HG03135 (cell line): ENCODE data around the gene MACROH2A1.

Source experiments
- ATAC-seq: cut with Tn5 transposase; IDR thresholded peaks from one replicate; pipeline ENCODE4 v1.9.1; 2021; ENCODE audit warnings: mild to moderate bottlenecking, moderate library complexity; ENCODE audit not compliant: unreplicated experiment

Gene MACROH2A1

DNA sequence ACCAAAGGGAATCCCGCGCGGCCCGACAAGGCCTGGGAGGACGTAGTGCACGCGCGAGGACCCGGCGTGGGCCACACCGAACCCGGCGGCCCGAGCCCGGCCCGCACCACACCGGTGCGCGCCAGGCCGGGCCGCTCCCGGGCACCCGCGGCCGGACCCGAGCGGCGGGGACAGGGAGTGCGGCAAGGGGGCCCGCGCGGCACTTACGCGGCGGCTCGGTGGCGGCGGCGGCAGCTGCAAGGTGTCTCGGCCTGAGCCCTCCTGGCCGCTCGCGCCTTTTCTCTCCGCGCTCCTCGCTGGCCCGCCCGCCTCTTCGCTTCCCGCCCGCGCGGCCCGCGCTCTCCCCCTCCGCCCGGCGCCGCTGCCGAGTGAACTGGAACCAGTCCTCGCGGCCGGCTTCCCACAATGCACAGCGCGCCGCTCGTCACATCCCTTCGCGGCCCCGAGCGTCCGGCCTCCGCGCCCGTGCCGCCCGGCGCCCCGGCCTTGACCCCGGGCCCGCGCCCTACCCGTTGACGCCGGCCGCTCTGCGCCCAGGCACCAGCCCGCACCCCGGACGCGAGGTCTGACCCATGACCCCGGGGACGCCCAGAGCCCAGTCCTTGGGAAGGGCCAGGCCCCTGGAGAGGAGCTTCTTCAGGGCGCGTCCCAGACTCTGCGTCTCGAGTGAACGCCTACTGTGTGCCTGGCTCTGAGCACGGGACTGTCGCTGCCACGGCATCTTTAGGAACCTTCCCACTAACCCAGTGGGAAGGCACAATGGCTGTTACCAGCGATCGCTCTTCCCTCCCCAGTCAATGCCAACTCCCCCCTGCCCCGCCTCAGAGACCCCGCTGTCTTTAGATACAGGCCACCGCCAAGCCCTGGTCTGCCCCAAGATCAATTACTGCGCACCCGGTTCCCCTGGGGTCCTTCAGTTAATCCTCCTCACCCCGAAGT, at the start of gene MACROH2A1:
TSS of gene MACROH2A1 (minus strand) at position 377 of the 939 bp plus-strand sequence. CDS start 10,138 bp downstream, outside the sequence.
- peak; percentile 83 for ATAC-seq

DNA sequence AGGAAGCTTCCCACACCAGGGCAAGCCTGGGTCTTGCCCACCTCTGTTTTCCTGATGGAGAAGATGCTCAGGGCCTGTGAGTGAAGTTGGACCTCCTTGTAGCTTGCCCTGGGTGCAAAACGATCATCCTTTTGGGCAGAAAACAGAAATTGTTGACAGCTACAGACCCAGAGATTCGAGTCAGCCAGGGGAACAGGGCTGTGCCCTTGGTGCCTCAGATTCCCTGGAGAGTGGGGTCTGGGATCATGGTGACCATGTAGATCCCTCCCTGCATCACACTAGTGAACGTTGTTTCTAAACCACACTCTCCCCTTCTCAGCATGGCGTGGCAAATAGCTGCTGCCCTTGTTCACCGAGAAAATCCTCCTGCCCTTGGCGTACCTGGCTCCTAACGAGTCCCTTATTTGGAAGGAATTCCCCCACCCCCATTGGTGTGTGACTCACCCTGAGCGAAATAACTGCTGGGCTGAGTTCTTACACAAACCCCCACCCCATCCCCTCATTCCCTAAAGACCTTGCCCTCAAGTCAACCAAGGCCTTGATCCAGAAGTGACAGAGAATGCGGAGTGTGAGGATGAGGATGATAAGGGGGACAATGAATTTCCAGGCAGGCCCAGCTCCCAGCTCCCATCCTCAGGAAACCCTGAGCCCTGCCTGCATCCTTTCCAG, 49.2 kb upstream of the MACROH2A1 start:
- ATAC-seq: no peak

DNA sequence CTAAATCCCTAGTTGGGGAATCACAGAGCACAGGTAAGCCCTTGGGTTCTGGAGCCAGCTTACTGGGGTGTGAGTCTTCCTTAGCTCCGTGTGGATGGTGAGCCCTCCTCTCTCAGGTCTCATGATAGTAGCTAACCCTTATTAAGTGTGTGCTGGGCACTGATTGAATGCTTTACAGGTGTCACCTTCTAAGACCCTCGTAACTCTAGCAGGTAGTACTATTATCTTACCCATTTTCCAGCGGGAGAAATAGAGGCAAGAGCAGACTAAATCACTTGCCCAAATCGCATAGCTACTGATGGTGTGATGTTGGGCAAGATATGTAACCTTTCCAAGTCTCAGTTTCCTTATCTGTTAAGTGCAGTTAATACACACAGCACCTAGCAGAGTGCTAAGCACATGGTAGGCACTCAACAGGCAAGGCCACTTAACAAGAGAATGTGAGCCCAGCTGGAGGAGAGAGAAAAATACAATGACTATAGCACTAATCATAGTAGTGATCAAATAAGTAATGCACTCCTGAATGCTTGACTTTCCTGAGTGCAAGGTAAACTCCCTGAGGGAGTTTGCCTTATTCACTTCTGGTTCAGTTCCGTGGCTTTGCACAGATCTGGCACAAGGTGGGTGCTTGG, 48.4 kb upstream of the MACROH2A1 start, which contains the start of gene DCANP1:
TSS of gene DCANP1 (minus strand) at position 51 of the 632 bp plus-strand sequence. CDS start 240 bp downstream, outside the sequence.
- ATAC-seq: no peak

DNA sequence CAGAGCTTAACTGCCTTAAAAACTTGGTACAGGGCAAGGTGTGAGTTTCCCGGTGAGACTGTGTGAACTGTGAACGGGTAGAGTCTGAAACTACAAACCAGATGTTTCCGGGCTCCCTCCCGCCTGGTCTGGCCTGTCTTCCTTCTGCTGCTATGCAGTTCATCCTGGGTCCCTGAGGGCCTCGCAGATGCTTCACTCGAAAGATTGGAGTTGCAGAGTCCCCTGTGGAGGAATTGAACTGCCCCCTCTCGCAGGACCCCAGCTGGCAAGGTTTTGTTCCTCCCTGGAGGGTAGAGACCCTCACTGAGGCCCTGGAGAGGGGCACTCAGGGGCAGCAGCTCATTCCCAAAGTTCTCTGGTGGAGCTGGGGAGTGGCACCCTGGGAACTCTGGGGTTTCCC, 47.6 kb upstream of the MACROH2A1 start:
- ATAC-seq: no peak

DNA sequence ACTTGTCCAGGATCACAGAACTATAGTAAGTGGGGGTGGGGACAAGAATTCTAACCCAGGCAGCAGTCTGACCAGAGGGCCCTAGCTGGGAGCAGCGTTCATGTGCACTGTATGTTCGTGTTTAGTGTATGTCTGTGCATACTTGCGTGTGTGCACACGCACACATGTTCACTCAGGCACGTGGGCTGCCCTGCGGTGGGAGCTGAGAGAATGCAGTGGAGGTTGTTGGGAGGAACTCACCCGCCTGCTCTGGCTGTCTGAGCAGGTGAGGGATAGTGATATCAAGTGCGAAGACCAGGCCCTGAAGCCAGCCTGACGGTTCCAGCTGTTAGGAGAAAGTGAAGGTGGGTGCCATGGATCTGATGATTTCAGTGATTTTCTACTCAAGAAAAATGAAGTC, 47.2 kb upstream of the MACROH2A1 start:
- ATAC-seq: no peak

DNA sequence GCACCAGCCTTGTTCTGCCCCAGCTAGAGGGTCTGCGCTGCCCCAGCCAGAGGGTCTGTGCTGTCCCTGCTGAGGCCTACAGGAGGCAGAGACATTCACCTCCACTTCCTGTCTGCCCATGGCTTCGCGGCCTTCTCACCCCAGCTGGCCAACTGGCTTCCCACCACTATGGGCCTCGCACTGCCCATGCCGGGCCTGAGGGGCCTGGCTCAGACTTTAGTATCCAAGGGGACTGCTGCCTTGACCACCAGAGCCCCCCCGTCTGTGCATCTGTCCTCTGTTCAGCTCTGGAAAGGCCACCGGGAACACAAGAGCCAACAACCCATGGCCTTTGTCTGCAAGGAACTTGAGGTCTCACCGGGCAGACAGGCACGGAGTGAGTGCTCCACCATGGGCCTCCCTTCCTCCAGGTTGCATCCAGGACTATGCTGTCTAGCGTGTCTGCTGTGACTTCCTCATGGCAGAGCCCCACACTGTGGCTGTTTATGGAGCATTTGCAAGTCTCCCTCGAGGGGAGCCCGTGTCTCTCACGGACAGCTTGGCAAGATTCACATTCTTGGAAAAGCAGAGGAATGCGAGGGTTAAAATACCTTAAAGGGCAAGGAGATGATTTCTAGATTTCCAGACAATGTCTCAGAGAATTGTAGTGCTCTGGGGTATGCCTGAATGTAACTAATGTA, 46.4 kb upstream of the MACROH2A1 start:
- ATAC-seq: no peak

DNA sequence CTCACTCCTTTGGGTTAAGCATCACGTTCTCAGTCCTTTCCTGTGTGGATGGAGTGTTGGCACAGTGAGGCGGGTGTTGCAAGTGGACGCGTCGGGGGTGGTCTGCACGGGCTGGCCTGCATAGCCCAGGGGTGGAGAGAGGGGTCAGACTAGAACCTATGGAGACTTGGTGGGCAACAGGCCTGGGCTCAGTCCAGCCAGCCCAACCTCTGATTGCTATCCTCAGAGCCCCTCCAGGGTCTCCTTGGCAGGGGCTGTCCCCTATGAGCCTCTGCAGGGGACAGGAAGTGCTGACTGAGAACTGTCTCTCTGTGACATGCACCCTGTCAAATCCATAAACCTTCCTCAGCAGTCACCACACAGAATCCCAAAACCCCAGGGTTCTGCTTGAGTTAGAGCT, 45.9 kb upstream of the MACROH2A1 start:
- no peak for ATAC-seq

DNA sequence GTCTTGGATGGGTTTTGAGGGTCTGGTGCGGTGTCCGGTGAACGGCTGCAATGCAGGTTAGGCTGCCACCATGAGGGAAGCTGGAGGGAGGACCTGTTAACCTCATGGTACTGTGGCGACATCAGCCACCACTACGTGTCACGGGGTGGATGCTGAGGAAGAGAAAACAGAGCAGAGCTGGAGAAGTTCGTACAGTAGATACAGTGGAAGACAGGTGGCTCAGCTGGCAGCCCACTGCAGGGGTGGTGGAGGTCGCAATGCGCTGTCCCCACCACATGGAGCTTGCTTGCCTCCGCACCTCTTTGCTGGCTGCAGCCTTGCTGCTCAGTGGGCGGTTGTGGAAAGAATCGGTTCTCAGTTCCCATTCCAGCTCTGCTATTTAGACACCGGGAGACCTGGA, 45.3 kb upstream of the MACROH2A1 start:
- no peak for ATAC-seq

DNA sequence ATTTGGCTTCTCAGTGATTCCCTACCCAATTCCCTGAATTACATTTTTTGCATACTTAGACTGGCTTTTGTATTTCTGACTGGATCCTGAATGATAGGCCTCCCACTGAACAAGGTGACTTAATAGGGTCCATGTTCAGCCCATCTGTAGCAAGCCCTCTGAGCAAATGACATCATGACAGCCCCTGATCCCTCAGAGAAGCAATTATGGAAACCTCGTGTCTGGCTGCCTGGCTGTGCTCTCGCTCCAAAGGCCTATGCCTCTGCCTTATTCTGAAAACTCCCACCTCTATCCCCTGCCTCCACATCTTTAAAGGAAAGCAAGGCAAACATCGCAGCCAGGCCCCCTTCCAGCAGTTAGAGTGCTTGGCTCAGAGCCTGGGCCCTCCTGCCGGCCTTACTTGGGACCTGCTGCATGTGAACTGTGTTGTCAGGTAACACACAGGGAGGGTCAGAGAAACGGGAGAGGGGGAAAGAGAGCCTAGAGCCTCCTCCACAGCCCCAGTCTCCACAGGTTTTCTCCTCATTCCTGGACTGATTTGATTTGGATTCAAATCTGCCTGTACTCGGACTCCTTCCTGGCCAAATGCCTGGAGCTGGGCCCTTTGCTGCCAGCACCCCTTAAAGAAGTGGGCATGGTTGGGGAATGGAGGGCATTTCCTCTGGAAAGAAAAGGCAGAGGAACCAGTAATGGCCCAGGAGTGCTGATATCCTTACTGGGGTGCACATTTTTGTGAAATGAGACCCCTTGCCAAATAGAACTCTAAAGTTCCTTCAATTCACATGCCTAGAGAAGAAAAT, 44.3 kb upstream of the MACROH2A1 start:
- ATAC-seq: no peak

DNA sequence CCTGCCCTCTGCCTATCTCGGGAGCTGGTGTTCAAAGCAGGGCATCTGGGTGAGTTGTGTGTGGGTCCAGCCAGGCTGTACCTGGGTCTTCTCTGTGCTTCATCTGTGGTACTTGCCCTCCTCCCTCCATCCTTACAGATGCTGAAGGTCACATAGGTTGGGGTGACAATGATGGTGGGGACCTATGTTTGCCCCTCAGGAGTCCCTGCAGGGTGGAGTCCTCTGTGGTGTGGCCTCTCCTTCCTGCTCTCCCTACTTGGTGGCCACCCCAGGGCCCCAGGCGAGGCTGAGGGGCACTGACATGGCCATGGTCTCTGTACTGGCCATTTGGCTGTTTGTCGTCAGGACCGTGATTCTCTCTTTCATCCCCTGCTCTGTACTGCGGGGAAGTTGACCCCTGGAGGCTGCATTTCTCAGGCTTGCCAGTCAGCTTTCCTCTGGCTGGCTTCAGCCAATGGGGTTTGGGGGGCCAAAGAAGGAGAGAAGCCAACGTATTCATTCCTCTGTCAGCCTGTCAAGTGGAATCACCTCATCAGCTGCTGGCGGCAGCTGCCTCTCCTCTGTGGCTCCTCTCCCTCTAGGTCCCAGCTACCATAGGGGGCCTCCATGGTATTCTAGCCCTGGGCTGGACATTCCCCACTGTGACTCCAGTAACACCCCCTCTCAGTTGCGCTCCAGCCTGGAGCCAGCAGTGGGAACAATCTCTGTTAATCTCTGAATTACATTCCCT, 43.6 kb upstream of the MACROH2A1 start:
- no peak for ATAC-seq

DNA sequence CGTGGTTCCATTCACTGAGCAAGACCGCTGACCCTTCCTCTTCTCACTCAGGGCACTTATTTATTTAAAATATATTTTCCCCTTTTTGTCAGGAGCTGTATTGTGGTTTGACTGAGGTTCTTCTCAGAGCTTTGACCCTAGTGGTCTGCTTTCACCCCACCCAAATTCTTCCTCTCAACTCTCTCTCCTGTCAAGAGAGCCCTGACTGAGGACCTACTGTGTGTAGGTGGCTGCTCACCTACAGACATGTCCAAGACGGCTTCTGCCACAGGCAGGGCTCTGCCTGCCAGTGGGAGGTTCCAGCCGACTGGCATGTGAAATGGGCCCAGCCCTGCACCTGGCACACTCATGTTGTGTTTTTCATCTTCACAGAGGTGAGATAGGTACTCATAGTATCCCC, 42.9 kb upstream of the MACROH2A1 start:
- no peak for ATAC-seq

DNA sequence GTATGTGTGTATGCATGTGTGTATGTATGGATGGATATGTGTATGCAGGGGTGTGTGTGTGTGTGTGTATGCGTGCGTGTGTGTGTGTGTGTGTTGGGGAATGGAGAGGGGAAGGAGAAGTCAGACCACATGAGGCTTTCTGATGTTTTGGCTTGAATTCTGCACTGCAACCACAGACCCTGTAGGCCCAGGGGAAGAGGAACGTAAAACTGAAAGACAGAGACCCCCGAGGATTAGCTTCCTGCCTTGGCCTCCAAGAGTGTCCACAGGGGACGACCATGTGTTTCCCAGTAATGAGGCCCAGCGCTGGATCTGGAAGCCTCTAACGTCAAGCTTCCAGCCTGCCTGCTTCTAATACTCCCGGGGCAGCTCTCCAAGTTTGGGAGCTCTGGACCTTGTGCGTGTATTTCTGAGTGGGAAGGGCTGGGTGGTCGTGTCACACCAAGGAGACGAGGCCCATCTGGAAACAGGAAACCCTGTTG, 42.4 kb upstream of the MACROH2A1 start:
- no peak for ATAC-seq

DNA sequence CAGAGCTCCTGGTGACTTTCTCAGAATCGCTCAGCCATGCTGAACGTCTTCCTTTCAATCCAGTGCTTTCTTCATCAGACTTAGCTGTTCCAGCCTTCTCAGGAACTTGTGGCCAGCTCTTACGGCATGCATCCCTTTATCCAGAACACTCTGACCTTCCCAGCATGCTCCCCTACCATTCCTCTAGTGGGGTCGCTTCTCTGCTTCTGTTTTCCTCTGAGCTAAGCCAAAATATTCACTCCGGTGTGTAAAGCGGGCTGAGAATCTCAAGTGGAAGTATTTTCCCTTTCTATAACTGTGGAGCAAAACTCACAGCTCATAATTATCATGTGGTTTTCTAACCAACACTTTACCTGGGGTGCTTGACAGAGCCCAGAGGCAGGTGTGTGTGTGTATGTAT, 41.9 kb upstream of the MACROH2A1 start:
- no peak for ATAC-seq

DNA sequence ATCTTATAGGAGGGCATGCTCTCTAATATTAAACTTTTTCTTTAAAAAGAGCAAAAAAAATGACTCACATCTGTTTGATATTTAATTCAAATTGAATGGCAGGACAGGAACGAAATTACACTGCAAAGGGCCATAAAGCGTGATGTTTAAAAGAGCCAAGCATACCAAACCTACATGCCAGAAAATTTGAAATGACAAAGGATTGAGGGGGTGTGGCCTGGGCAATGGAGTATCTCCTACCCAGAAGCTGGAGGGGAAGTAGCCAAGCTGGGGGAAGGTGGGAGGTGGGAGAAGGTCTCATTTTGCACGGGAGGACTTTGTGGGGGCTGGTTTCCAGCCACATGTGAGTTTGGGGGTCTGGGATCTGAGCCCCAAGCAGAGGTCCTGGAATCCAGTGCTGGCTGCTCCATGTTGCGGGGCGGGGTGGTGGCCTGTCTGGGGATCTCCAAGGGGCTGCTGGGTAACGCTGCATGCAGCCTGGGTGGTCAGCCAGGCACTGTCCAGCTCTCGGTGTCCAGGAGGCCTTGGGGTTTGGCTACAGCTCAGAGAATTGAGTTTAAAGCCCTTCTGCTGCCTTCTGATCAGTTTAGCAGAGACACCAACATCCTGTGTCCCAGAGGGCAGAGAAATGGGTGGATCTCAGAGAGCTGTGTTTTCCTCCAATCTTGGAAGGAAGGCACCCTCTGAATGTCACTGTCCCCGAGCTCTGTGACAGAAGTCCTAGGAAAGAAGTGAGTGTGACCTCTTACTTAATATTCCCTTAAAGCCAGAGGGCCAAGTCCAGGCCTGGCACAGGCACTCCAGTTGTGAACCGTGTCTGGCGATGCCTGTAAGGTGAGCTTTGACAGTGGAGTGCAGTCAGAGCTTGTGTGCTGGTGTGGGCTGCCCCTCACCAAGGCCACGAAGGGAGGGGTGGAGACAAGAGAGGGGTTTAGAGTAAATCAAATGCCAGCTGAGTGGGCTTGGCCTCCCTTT, 40.5 kb upstream of the MACROH2A1 start:
- no peak for ATAC-seq

DNA sequence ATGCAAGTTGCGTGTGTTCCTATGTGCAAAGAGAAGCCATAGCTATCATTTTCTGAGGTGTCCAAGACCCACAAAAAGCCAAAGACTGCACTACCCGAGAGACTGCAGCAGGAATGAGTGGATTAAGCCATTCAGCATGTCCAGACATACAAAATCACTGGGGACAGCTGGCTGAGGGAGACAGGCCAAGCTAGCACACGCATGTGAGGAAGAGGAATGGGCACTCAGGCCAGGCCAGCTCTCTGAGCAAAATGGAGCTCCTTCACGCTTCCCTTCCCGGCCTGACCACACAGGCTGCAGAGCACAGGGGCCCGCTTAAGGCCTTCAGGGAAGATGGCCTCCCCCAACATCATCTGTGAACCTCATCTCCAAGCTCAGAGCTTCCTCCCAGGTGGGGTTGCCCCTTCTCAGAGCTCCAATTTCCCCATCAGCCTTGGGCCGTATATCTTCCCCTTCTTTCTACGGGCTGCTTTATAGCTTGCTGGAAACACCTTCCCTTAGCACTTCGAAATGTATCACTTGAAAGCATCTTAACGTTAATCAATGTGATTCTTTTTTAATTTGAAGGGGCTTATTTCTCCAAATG, 39.7 kb upstream of the MACROH2A1 start:
- ATAC-seq: no peak

DNA sequence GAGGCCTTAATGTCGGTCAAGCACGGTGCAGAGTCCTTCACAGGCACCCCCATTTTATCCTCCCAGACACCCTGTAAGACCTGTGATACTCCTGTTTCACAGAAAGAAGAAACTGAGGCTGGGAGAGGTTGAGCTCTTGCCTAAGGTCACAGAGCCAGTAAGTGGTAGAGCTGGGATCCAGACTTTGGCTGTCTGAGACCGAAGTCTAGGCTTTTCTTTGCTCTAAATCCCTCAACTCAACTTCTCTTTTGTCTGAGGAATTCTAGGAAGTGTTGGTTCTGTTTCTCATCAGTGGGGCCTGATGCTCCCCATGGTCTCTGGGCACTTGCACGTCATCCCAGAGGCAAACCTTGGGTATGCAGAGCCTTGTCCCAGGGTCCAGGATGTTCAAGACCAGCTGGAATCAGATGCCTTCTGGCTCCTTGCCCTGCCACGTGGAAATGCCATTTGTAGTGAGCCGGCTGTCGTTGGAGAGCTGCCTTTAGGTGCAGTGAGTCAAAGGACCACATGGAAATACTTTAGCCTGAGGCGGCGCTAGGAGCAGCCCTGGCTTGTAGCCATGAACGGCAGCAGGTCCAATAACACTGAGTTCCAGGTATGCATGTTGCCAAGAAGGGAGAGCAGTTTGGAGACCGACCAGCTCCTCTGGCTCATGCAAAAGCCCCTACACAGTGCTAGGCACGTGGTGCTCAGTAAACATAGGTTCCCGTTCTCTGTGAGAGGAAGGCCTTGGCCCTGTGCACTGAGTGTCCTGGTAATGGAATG, 38.9 kb upstream of the MACROH2A1 start:
- ATAC-seq: no peak

DNA sequence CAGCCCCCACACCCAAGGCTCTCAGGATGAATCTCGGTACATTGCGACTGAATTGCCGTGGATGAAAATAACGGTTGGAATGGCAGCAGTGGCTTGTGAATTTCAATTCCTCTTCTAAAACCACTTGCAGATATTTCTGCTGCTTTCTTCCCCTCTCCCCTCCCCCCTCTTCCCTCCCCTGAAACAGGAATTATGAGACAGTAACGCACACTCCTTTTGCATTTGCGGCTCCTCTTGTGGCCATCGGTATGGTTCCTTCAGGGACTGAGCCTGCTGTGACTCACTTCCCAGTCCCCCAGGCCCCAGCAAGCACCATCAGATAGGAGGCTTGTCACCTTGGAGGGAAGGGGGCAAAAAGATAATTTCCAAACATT, 38.4 kb upstream of the MACROH2A1 start:
- ATAC-seq: no peak
